HG03196 (cell line): ENCODE results near the gene PRKG1.
"Not testable (repeated sequence)": the region's sequence is repeated elsewhere in the genome, so short reads cannot be mapped to it uniquely, and the experiment has no call there.

ENCODE experiments used
- ATAC-seq: cut with Tn5 transposase; IDR thresholded peaks from one replicate; pipeline ENCODE4 v1.9.1; 2021; ENCODE audit not compliant: unreplicated experiment

The PRKG1 gene

DNA sequence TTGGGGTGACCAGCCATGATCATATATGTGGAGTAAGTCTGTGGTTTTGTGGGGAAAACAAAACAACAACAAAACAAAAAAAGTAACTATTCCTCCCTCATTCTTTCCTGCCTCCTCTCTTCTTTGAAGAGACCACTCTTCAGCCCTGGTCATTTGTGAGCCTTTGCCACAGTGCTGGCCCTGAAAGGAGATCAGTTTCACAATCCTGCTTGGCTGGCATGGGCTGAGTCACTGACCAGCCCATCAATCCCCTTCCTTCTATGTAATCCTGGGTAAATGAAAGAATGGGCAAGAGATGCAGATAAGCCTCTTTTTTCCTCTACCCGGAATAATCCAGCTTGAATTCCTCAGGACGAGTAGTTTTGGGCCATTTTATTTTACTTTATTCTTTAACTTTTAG lies 611.5 kb downstream of the PRKG1 start:
- ATAC-seq: no peak

DNA sequence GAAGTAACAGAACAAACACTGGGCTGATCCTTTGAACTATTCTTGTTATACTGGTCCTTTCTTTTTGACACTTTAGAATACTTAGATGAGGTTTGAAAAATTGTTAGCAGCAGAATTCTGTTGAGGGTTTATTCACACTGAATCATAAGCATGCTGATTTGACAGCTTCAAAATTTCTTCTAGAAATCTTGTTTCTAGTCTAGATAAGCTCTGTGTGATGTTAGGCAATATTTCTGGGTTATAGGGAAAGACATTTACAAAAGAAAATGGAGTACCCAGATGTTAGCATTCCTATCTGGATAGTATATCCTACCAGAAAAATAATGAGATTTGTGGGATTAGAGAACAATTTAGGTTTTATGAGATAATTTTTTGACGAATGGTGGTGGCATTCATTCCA lies 613.0 kb downstream of the PRKG1 start:
- no peak for ATAC-seq

DNA sequence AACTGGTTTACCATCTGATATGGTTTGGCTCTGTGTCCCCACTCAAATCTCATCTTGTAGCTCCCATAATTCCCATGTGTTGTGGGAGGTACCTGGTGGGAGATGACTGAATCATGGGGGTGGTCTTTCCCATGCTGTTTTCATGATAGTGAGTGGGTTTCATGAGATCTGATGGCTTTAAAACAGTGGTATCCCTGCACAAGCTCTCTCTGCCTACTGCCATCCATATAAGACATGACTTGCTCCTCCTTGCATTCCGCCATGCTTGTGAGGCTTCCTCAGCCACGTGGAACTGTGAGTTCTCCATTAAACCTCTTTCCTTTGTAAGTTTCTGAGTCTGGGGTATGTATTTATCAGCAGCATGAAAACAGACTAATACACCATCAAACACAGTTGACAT lies 614.5 kb downstream of the PRKG1 start:
- not testable (repeated sequence) for ATAC-seq

DNA sequence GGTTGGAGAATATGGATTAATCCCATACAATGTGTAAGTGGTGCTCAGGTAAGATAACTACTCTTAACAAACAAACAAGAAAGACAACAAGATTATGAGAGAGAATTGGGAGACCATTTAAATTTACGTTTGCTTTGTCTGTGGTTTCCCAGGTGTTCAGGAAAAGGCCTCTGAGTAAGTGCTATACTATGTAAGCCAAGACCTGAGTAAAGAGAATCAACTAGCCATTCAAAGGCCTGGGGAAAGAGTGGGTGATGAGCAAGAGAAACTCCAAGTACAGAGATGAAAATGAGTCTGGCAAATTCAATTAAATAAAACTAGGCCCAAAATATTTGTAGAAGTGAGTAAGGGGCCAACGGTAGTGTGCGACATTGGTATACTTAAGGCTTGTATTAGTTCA lies 615.2 kb downstream of the PRKG1 start:
- ATAC-seq: no peak

DNA sequence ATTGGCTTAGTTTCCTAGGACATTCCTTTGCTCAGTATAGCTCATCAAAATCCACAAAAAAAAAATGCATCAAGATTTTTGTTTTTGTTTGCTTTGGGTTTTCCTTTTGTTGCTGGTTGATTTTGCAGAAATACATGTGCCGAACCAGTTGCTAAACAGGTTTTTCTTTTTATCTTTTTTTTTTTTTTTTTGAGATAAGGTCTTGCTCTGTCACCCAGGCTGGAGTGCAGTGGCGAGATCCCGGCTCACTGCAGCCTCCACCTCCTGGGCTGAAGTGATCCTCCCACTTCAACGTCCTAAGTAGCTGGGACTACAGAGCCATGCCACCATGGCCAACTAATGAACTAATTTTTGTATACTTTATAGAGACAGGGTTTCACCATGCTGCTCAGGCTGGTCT lies 616.8 kb downstream of the PRKG1 start:
- ATAC-seq: no peak

DNA sequence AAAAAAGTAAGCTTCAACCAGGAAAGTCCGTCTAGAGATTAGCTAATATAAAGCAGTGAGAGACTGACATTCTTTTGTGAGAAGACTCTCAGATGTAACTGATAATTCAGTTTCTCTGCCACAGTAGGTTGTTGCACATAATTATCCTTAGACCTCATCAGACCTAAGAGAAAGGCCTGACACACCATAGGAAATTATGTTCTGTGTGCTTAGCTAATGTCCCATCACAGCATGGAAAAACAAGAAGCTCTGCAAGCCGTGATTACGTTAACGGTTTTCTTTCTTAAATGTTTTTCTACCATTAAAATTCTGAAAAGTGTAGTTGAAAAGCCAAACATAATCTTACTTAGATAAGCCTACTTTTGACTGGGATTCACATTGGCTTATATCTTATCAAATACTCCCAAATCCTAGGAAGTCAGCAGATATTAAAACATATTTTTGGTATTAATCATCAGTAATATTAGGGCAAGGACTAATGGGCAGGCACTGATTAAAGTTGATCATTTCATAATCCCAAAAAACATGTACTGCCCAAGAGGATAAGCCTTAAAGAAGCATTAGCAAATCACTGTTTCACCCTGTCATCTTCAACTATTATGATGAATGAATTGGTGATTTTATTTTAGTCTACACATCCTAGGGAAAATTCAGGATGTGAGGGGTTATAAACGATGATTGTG lies 619.9 kb downstream of the PRKG1 start:
- no peak for ATAC-seq

DNA sequence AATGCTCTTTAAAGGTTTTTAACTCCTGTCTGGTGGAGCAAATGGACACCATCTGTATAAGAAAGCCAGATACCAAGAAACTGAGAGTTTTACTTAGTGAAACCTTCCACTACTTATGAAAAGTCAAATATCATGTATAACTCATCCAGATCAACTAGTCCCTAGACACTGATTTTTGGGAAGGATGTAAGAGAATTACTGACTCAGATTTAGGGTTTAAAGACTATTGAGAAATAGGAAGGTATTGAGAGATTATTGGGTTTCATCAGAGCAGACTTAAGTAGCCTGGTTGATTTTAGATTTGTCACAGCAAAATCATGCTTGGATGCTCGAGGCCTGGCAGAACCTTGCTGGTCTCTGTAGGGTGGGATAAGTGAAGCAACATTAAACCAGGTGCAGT lies 622.0 kb downstream of the PRKG1 start:
- ATAC-seq: no peak

DNA sequence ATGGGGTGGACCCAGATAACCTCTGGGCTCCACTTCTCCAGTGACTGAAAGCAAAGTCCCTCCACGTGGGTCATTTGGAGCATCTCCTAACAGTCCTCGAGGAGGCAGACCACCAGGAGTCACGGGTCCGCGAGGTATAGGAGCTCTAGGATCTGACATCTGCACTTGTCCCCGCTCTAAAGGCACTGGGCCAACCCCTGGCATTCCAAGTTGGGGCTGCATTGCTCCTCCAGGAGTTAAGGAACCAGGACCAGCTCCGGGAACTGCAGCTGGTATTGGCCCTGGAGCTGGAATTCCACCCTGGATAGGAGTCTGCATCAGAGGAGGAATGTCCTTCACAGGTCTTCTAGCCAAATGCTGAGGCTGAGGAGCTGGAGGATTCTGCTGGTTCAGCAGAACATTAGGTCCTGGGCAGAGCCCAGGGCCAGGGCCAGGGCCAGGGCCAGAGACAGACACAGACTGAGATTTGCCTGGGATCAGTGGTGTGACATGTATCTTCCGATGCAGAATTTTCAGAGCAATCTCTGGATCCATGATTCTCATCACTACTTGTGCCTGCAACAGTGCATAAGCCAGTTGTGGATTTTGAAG lies 624.3 kb downstream of the PRKG1 start:
- ATAC-seq: no peak

DNA sequence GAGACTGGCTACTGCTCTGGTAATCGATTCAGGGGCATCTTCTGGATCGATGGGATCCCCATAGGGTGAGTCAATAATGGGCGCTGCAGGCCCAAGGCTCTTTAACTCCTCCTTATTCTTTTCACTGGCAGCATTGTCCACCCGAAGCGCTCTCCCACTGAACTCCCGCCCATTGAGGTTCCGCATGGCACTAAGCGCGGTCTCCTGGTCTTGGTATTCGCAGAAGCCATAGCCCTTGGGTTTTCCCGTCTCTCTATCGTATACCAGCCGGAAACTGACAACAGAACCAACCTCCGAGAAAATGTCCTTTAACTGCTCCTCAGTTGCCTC lies 624.8 kb downstream of the PRKG1 start:
- peak; percentile 12 for ATAC-seq

DNA sequence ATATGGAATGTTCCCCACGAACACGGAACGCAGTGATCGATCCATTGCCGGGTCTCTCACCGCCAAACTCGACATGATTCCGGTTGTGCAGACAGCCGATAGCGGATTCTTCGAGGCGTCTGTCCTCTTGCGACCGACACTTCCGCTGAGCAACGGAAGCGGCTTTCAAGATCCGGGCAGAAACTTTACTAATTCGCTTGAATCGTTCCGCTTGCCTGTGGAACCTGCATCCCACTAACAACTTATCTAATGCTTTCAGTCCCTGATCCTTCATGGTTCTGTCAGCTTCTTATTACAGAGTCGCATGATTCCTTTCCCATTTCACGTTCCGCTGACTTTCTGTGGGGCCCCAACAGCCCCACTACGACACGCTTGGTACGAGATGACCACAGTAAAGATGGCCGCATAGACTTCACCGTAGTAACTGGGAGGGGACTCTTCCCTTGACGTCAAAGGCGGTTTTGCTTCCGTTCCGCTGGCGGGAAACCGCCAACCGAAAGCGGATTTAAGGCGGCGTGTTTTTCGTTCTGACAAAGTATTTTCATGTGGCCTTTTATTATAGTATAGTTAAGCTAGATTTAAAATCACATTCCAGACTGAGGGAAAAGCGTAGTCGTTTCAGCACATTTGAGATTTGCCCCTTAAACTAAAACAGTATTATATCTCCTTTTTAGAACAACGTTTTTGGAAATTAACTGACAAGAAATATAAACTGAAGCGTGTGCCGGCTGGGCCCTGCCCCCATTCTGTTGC lies 625.4 kb downstream of the PRKG1 start, which contains the start of gene CSTF2T:
TSS of gene CSTF2T (minus strand) at position 121 of the 753 bp plus-strand sequence. CDS start at position 75, 46 bp downstream.
- peak; percentile 94 for ATAC-seq

DNA sequence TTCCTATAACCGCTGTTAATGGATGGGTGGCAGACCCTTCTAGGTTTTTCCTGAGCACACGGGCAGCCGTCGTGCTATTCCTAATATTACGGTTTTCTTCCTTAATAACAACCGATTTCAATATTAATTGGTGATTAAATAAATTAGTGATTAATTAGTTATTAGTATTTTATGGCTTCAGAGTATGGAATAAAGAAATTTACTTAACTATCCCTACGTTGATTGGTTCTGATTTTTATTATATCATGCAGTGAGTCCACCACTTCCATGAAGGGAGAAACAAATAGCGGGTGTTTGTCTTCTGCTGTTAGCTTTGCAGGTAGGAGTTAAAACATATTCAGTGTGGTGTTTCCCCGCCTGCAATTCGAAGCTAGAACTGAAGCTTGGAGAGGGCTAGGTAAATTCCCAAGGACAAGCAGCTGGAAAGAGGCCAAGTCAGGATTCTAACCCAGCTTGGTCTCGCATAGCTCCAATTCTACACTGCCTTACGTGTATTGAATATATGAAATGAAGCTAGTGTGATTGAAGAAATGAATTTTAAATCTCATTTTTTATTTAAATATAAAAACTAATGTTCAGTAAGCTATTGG lies 626.0 kb downstream of the PRKG1 start:
- ATAC-seq: no peak

DNA sequence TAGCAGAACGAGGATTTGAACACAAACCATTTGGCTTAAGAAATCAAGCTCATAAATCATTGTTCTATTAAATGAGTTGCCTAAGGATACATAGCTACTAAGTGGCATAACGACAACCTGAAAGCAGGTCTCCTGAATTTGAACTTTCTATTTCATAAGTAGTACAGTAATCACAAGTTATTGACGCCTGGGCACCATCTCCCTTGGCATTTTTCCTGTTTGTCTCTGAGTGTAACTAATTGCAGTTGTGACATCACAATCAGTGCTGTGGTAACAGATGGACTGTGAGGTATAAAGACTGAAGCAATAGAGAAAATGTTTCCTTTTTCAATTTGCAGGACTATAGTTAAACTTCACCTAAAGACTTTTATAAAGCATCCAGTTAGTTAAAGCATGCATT lies 631.5 kb downstream of the PRKG1 start:
- no peak for ATAC-seq

DNA sequence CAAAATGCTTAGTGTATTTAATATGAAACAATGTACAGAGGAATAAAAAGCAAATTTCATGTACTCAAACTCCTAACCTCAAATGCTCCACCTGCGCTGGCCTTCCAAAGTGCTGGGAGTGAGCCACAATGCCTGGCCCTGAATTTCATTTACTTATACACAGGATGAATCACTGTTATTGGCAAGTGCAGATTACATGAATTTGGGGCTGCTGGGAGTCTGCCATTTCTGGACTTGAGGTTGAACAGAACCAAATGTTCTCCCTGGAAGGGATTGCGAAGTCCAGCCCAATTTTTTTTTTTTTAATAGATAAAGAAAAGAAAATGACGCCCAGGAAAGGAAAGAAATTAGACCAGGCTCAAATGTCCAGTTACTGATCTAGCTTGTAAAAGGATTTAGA lies 631.9 kb downstream of the PRKG1 start:
- no peak for ATAC-seq

DNA sequence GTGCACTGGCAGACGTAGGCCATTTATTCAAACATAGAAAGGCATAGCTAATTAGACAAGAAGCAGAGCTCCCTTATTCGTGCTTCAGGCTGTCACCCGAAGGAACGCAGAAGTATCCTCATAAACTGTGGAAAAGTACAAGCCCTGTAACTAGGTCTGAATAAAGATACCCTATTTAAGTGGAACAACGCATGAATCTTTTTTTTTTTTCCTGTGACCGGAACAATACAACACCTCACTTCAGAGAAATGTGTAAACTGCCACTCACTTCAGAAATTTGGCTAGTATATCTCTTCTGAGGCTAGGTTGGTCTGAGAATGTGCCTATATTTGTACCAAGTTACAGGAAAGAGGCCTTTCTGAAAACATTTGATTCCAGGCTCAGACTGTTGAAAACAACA lies 633.1 kb downstream of the PRKG1 start:
- ATAC-seq: no peak

DNA sequence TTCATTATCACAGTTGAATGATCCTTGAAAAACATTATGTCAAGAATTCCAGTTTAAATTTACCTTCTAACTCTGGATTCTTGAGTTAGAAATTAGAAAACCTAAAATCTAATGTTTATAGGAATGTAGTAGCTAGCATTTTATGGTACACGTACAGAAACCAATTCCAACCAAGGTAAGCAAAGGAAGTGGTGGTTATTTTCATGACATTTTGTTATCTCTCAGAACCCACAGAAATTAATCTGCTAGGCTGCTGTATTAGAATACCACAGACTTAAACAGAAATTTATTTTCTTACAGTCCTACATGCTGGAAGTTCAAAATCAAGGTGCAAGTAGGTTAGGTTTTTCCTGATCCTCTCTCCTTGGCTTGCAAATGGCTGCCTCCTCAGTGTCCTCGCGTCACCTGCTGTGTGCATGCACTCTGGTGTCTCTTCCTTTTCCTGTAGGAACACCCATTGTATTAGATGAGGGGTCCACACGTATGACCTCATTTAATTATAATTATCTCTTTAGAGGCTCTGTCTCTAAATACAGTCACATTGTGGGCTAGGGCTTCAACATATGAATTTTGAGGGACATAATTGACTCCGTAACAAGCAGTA lies 633.6 kb downstream of the PRKG1 start:
- no peak for ATAC-seq

DNA sequence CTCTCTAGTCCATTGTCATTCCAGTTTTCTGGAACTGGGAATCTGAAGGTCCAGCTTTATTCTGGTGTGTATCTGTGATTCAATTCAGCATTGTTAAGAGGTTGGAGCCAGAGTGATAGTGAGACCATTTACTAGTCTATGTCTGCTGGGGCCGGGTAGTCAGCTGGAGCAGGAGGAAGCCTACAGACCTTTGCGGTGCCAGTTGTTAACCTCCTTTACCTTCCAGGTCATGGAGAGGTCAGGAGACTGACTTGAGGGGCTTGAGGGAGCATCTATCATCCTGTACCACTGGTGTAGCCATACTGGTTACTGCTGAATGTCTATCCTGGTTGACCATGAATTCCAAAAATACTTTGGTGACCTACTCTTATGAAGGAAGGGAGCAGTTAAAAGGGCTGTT lies 634.3 kb downstream of the PRKG1 start:
- ATAC-seq: no peak

DNA sequence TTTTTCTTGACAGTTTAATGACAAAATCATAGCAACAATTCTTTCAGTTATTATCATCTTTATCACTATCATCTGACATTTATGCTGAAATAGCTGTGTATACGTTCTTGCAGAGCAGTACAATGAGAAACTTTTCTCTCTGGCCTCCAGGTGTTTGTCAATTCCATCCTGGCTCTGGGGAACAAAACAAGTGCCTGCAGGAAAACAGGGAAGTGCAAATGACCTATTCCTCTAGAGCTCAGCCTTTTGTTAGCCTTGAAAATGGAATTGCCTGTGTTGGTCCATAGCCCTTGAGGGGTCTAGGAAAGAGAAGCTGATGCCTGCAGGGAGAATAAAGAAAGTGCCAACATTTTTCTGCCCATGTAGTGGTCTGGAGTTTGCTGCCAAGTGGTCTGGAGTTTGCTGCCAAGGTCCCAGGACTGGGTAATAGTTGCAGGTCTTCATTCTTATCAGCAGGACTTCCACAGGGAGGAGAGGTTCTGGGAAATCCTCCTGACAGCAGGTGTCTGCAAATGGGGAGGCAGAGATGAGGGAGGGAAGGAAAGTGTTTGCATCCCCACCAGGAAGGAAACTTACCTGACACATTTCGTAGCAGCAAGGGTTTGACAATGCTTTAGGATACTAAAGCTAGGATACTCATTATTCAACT lies 635.2 kb downstream of the PRKG1 start:
- no peak for ATAC-seq

DNA sequence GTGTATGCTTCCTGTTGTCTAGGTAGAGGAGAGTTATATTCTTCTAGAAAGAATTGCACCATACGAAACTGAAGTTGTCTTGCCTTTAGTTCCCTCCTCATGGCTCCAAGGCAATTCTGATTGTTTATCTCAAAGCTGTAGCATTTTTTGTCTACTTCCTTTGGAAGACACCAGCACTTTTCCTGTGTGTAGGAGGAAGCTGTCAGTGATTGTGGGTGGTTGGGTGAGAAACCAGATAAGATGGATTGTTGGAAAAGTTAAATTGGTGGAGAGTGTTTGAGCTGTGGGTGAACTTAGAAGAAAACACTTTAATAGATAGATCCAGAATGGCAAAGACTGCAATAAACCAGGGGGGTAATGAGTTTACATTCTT lies 637.2 kb downstream of the PRKG1 start:
- ATAC-seq: no peak

DNA sequence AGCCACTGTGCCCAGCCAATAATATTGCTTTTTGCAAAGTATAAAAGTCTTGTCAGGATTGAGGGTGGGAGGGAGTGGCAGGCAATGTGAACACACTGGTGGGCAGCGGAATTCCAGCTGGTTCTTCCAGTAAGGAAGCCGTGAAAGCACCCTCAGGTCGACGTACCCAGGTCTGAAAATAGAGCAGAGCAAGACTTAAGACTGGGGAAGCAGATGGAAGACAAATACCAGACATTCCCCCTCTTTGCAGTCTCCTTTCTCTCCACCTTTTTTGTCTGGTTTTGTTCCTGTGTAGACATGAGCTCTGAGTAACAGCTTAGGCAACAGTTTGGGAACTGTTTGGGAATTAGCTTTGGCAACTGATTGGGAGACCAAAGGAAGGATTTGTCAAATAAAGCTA lies 642.7 kb downstream of the PRKG1 start:
- no peak for ATAC-seq

DNA sequence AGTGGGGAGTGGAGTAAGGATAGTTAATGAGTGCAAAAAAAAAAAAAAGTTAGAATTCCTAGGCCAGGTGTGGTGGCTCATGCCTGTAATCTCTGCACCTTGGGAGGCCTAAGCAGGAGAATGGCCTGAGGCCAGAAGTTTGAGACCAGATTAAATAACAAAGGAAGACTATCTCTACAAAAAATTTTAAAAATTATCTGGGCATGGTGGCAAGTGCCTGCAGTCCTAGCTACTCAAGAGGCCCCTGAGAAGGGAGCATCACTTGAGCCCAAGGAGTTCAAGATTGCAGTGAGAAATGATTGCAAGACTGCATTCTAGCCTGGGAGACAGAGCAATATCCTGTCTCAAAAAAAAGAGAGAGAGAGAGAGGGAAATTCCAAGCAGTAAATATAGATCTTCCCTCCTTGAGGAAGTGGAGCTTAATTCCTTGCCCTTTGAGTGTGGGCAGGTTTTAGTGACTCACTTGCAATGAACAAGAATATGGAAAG lies 644.6 kb downstream of the PRKG1 start:
- no peak for ATAC-seq

DNA sequence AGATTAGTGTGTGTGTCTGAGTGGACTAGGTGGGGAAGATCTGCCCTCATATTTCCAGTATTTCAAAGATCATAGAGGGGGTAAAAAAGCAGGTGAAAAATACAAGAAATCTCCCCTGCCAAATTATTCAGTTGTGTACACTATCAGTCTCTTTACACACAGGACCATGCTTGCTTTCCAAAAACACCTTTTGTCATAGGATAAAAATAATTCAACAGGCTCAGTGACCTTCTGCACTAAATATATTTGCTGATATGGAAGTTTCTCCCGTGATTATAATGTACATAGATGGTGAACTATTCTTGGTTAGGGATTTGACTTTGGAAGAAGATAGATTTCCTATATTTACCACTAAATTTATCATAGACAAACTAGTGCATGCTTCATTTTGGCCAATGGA lies 649.8 kb downstream of the PRKG1 start:
- no peak for ATAC-seq
